H1 (cell line): ENCODE measurements around the gene NCF4. TPM values are rescaled to one million over a fixed set of nuclear protein-coding genes. Genes with fewer than 3 reads are reported as not detected.

Experiments
- CEBPB ChIP-seq: IDR thresholded peaks from 2 replicates; pipeline ENCODE4 v1.6.1; 2012; ENCODE audit warnings: low read depth, low read length
- CHD7 ChIP-seq: fragments of 300-600 bp; sonication (generic); IDR thresholded peaks from 2 replicates; pipeline ENCODE4 v1.7.1; 2012; ENCODE audit warnings: low read length, moderate library complexity, mild to moderate bottlenecking, inconsistent platforms; ENCODE audit not compliant: insufficient replicate concordance
- GTF2F1 ChIP-seq: IDR thresholded peaks from 2 replicates; pipeline ENCODE4 v1.6.1; 2012; ENCODE audit warnings: low read depth, low read length, improper control_type of control experiment, borderline replicate concordance
- POU5F1 ChIP-seq: IDR thresholded peaks from 2 replicates; pipeline ENCODE4 v1.6.1; 2011; ENCODE audit warnings: low read depth, mild to moderate bottlenecking, low read length, moderate library complexity
- RAD21 ChIP-seq, 2 experiments: IDR thresholded peaks in 1 of 2; conservative IDR thresholded peaks in 1 of 2; 2 replicates each; pipeline ENCODE4 v1.6.1; 2011; ENCODE audit warnings: low read depth in 2 of 2, low read length in 2 of 2, improper control_type of control experiment in 1 of 2, inconsistent platforms in 1 of 2, mild to moderate bottlenecking in 1 of 2, moderate library complexity in 1 of 2
- SAP30 ChIP-seq: fragments of 300-600 bp; sonication (generic); IDR thresholded peaks from 2 replicates; pipeline ENCODE4 v1.7.1; 2012; ENCODE audit warnings: low read length, moderate library complexity, mild to moderate bottlenecking, inconsistent platforms; ENCODE audit not compliant: insufficient read depth, insufficient replicate concordance
- polyA plus RNA-seq, 7 experiments: library from polyadenylated mRNA; depleted of rRNA in 3 of 7; stranded (reverse) in 5 of 7; unstranded in 2 of 7; fragments of >200 nt in 5 of 7; fragments of 200-250 nt in 2 of 7; gene quantifications; 1 replicate in 5 of 7; 2 replicates in 1 of 7; 4 replicates in 1 of 7; pipeline versions ENCODE4 v1.2.1 to v1.2.3, GENCODE V29; 2011 to 2013; ENCODE audit warnings: missing spikeins in 2 of 7, mixed read lengths in 2 of 7
- total RNA-seq: library from RNA; stranded (reverse); fragmentation: NEBNext Ultra II Directional; extraction: Animal tissue kit (Norgen Biotek cat#: 25700); gene quantifications from 2 replicates; pipeline ENCODE4 v1.2.1, GENCODE V29; 2021
- TF ChIP-seq, protein P1 (sequence below): IDR thresholded peaks from 2 replicates; pipeline ENCODE4 v1.6.1; 2012; ENCODE audit warnings: inconsistent platforms
- TF ChIP-seq, protein P2 (sequence below), 3 experiments: IDR thresholded peaks; 1 replicate in 2 of 3; 2 replicates in 1 of 3; pipeline versions ENCODE4 v1.5.1 to v1.6.1; 2011; ENCODE audit warnings: low read length in 3 of 3, mild to moderate bottlenecking in 3 of 3, inconsistent platforms in 2 of 3, low read depth in 1 of 3, moderate library complexity in 1 of 3; ENCODE audit not compliant: insufficient read depth in 1 of 3; ENCODE audit errors: control extremely low read depth in 1 of 3

NCF4 gene
- total and polyA plus RNA-seq, 2 of the 8 experiments (the other 6 are each of a cell fraction or from before 2014, with no cell fraction given), result 0.20 TPM; not detected in 1

- TF ChIP-seq CHD7 (no peak), CEBPB (no peak), POU5F1 (no peak), RAD21 (IDR thresholded peaks at IDR 0.05 in 1 of 2, conservative IDR thresholded peaks at IDR 0.05 in 1 of 2; ENCODE audit: low read depth in 2 of 2, low read length in 2 of 2) (no peak), GTF2F1 (no peak), SAP30 (no peak)
- TF ChIP-seq, protein P1, sequence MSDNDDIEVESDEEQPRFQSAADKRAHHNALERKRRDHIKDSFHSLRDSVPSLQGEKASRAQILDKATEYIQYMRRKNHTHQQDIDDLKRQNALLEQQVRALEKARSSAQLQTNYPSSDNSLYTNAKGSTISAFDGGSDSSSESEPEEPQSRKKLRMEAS, result no peak
- TF ChIP-seq, protein P2, sequence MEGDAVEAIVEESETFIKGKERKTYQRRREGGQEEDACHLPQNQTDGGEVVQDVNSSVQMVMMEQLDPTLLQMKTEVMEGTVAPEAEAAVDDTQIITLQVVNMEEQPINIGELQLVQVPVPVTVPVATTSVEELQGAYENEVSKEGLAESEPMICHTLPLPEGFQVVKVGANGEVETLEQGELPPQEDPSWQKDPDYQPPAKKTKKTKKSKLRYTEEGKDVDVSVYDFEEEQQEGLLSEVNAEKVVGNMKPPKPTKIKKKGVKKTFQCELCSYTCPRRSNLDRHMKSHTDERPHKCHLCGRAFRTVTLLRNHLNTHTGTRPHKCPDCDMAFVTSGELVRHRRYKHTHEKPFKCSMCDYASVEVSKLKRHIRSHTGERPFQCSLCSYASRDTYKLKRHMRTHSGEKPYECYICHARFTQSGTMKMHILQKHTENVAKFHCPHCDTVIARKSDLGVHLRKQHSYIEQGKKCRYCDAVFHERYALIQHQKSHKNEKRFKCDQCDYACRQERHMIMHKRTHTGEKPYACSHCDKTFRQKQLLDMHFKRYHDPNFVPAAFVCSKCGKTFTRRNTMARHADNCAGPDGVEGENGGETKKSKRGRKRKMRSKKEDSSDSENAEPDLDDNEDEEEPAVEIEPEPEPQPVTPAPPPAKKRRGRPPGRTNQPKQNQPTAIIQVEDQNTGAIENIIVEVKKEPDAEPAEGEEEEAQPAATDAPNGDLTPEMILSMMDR (IDR thresholded peaks at IDR 0.05; ENCODE audit: control extremely low read depth in 1 of 3, insufficient read depth in 1 of 3, low read depth in 1 of 3, low read length in 3 of 3), result no peak
Observed at GRCh38 chr22:36830601-36831000, 30.2 kb upstream of the NCF4 start (continued).
